SKM-1 (cell line): ENCODE data around the gene TDRD12.
"Not testable (repeated sequence)": the region's sequence is repeated elsewhere in the genome, so short reads cannot be mapped to it uniquely, and the experiment has no call there.

Experiments used
- DNase-seq: peaks from one replicate; lab custom pipeline; 2025; ENCODE audit not compliant: unreplicated experiment; lab: John Stamatoyannopoulos, UW

TDRD12 gene

GRCh38 chr19:32865326-32865725, 145.8 kb downstream of the TDRD12 start:
- DNase-seq: no peak

GRCh38 chr19:32866061-32866460, 146.5 kb downstream of the TDRD12 start:
- DNase-seq: no peak

GRCh38 chr19:32866564-32867265, 147.1 kb downstream of the TDRD12 start:
- no peak for DNase-seq

DNA sequence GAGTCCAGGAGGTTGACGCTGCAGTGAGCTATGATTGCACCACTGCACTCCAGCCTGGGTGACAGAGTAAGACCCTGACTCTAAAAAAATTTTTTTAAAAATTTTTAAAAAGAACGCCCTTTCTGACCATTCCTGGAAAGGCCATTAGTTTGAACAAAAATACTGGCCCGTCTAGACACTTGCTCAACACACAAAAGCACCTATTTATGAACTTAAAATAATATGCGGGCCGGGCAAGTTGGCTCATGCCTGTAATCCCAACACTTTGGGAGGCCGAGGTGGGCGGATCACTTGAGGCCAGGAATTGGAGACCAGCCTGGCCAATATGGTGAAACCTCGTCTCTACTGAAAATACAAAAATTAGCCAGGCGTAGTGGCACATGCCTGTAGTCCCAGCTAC, 147.9 kb downstream of the TDRD12 start:
- not testable (repeated sequence) for DNase-seq

GRCh38 chr19:32868206-32868950, 148.8 kb downstream of the TDRD12 start:
- no peak for DNase-seq

- no peak for DNase-seq
These were observed 149.9 kb downstream of the TDRD12 start, which contains the start of gene SLC7A9 for GRCh38 chr19:32869369-32869965. Gene SLC7A9 (minus strand): TSS chr19:32869767. CDS start chr19:32868534, 1,233 bp downstream.

DNA sequence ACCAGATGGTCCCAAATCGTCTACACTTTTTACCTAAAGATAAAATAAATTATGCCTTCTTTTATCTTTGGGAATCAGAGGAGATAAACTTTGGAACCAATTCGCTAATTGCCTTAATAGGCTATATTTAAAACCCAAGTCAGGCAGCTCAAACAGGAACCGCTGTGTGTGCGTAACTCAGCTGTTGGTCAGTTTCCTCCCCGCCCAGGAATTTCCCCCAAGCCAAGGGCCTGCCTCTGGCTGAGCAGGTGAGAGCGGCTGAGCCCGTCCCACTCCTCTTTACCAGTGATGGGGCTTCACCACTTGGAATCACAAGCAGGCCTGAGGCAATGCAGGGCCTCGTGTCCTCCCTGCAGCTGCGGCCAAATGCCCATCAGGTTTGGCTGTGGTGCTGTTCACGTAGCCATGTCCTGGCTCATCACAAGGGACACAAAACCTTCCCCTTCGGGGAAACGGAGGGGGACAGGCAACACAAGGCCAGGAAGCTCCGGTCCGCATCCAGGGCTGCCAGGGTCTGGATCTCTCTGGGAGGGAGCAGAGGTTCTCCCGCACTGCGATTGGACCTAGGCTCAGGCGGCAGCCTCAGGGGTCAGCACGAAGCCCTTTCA, 150.5 kb downstream of the TDRD12 start:
- DNase-seq: no peak

GRCh38 chr19:32870981-32871451, 151.4 kb downstream of the TDRD12 start:
- DNase-seq: no peak

DNA sequence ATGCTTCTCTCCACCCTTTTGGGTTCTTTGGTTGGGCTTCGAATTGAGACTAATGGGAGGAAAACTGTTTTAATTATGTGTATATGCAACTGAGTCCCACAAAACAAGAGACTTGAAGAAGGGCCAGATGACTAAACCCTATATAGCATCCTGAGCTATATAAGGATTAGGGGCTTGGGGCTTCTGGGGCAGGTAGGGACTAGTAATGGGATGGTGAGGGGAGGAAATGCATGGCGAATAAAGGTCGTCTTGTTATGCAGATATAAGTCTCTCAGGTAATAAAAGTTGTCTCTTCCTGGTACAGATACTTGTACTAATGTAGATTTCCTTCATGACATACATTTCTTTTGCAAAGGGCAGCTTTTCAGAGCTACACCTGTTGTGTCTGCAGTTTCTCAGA, 152.8 kb downstream of the TDRD12 start:
- DNase-seq: no peak

GRCh38 chr19:32873247-32873959, 153.8 kb downstream of the TDRD12 start:
- DNase-seq: no peak

GRCh38 chr19:32874605-32875004, 155.0 kb downstream of the TDRD12 start:
- DNase-seq: no peak

DNA sequence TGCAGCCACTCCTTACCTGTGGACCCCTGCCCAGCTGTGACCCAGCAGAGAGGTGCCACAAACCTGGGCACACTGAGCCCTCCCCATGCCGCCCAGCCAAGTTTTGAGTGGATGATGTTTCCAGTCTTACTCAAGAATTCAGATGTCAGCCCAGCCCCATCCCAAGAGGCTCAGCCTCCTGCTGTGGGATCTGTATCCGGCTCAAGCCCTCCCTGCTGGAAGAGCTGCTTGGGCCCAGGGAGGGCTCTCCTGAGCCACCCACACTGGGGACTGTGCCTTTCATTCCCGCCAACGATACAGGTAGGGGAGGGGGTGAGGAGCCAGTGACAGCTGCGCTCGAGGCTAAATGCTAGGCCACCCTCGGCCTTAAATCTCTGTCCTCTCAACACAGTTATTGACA, 155.9 kb downstream of the TDRD12 start:
- no peak for DNase-seq

- DNase-seq: no peak
These were observed 156.8 kb downstream of the TDRD12 start for GRCh38 chr19:32876236-32876918.

DNA sequence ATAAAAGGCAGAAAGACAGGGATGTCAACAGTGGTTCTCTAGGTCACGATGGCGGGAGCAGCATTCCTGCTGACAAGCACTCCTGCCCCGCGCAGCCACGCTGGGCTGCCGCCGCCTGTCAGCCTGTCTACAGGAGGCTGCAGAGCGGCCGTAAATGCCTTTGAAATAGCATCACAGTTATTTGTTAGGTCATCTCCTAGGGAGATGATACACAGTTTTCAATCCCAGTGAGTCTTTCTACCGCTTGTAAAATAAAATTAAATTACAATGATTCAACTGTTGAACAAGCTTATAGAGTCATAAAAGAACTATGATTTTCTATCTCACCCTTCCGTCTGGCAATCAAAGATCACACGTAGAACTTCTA, 157.3 kb downstream of the TDRD12 start:
- DNase-seq: no peak
